Breast epithelium (tissue), 4 donors: ENCODE data around the gene BCAS3. TPM values are rescaled to one million over a fixed set of nuclear protein-coding genes. Genes with fewer than 3 reads are reported as not detected.

Experiments used
- DNase-seq, 2 donors: peaks; one replicate each; pipeline ENCODE4 v3.0.0-alpha.2; 2019; ENCODE audit warnings: low spot score in 2 of 2
- H3K27ac ChIP-seq, 2 donors: fragments of 200-600 bp; sonication (generic) in 1 of 2; one replicate each; pipeline ENCODE4 v1.5.1; 2016 to 2019; ENCODE audit warnings: mild to moderate bottlenecking in 1 of 2
- H3K27me3 ChIP-seq, 2 donors: fragments of 200-600 bp; sonication (generic) in 1 of 2; one replicate each; pipeline versions ENCODE4 v1.5.1 to v1.6.0; 2017 to 2019; ENCODE audit warnings: control low read depth in 1 of 2, mild to moderate bottlenecking in 1 of 2
- H3K36me3 ChIP-seq: fragments of 200-600 bp; one replicate; pipeline ENCODE4 v1.5.1; 2019
- H3K4me1 ChIP-seq, 2 donors: fragments of 200-600 bp; sonication (generic); one replicate each; pipeline ENCODE4 v1.5.1; 2016 to 2019; ENCODE audit warnings: control low read depth in 1 of 2
- H3K4me3 ChIP-seq, 3 donors: fragments of 200-600 bp; sonication (generic); 1 replicate in 2 of 3; 2 replicates in 1 of 3; pipeline ENCODE4 v1.5.1; 2016 to 2019; ENCODE audit warnings: mild to moderate bottlenecking in 3 of 3, moderate library complexity in 2 of 3
- H3K9me3 ChIP-seq, 2 donors: fragments of 200-600 bp; sonication (generic) in 1 of 2; one replicate each; pipeline ENCODE4 v1.5.1; 2016 to 2019; ENCODE audit warnings: control low read depth in 1 of 2
- CTCF ChIP-seq, 3 donors: fragments of 450-650 bp; IDR thresholded peaks; one replicate each; pipeline ENCODE4 v1.5.1; 2016 to 2017; ENCODE audit warnings: antibody characterized with exemption in 3 of 3, mild to moderate bottlenecking in 3 of 3, moderate library complexity in 3 of 3
- POLR2A ChIP-seq: fragments of 450-650 bp; IDR thresholded peaks from one replicate; pipeline ENCODE4 v1.6.1; 2016; ENCODE audit warnings: antibody characterized with exemption, mild to moderate bottlenecking, moderate library complexity
- POLR2AphosphoS5 ChIP-seq, 3 donors: sonication (generic); formaldehyde crosslinking; IDR thresholded peaks; one replicate each; pipeline ENCODE4 v1.6.1; 2017; ENCODE audit warnings: antibody characterized with exemption in 3 of 3
- intact Hi-C: fragments of 100-400 bp; cut with DNase I; formaldehyde crosslinking; loops from one replicate; pipeline ENCODE4 v1.15.1; 2023; ENCODE audit warnings: low total_unique reads
- total RNA-seq, 3 donors: library from RNA; depleted of rRNA; stranded (reverse); fragments of >200 nt; gene quantifications; one replicate each; pipeline ENCODE4 v1.1.0, GENCODE V29; 2016

BCAS3 gene
- total RNA-seq, 3 donors from 2014 or later, result 30.8 to 47.9 (median 31.2) TPM

DNA sequence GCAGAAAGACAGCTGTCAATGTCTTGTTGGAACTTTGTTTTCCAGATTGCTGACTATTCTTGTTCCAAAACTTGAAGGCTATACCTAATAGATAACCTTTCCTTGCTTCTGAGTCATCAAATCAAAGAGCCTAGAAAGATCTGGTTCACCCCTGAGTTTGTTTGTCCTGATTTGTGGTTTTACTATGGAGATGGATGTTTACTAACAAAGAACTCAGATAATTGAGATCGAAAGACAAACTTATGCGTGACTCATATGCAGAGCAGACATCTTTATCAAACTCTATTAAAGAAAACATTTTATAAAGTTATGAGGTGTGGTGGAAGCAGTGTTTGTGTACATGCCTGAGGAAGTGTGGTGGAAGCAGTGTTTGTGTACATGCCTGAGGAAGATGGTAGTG lies 410.9 kb downstream of the BCAS3 start:
- Histone ChIP-seq H3K36me3 (no peaks in the 10 kb centered on the region), H3K4me1 (no peaks in the 10 kb centered on the region), H3K27ac (no peak overlapping the region), H3K27me3 (no peaks in the 10 kb centered on the region), H3K9me3 (peaks cover 6 to 13% of the 10 kb centered on the region in 2 donors), H3K4me3 (no peak overlapping the region)
- intact Hi-C loops, result no loop called here
- TF ChIP-seq POLR2A, result no peak
- TF ChIP-seq CTCF (IDR thresholded peaks at IDR 0.05), result no peak
- no peak for TF ChIP-seq POLR2AphosphoS5 (IDR thresholded peaks at IDR 0.05)
- DNase-seq, result no peak

DNA sequence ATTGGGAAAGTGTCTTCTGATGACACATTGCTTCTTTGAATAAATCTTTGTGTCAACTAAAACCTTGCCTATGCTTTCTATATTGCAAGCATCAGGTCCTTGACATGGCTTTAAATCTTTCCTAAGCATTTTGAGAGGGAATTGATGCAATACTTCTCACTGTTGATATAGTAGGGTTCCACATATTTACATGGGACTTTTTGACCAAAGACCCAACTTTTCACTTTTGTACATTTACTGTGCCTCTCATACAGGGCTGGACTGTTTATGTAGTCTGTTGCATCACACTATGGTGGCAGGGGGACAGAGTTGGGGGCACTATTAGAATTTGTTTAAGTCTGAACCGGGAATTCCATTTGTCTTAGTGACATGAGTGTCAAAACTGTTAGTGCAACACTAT lies 413.4 kb downstream of the BCAS3 start:
- no peak for DNase-seq
- H3K4me1 ChIP-seq, result no peaks in the 10 kb centered on the region
- TF ChIP-seq CTCF (IDR thresholded peaks at IDR 0.05) (no peak), POLR2A (no peak), POLR2AphosphoS5 (IDR thresholded peaks at IDR 0.05) (no peak)
- peaks cover 6 to 13% of the 10 kb centered on the region in 2 donors for H3K9me3 ChIP-seq
- H3K27me3 ChIP-seq, result no peaks in the 10 kb centered on the region
- H3K4me3 ChIP-seq, result no peak overlapping the region
- intact Hi-C loops, result no loop called here
- no peak overlapping the region for H3K27ac ChIP-seq
- no peaks in the 10 kb centered on the region for H3K36me3 ChIP-seq

- H3K27me3 ChIP-seq, result no peaks in the 10 kb centered on the region
- intact Hi-C loops, result no loop called here
- DNase-seq, result no peak
- no peaks in the 10 kb centered on the region for H3K36me3 ChIP-seq
- H3K4me3 ChIP-seq, result no peak overlapping the region
- no peaks in the 10 kb centered on the region for H3K4me1 ChIP-seq
- no peak for TF ChIP-seq POLR2AphosphoS5 (IDR thresholded peaks at IDR 0.05)
- TF ChIP-seq CTCF (IDR thresholded peaks at IDR 0.05), result no peak
- no peak for TF ChIP-seq POLR2A
- H3K9me3 ChIP-seq, result no peaks in the 10 kb centered on the region
- H3K27ac ChIP-seq, result no peak overlapping the region
Observed at GRCh38 chr17:61097781-61098180, 420.1 kb downstream of the BCAS3 start.

DNA sequence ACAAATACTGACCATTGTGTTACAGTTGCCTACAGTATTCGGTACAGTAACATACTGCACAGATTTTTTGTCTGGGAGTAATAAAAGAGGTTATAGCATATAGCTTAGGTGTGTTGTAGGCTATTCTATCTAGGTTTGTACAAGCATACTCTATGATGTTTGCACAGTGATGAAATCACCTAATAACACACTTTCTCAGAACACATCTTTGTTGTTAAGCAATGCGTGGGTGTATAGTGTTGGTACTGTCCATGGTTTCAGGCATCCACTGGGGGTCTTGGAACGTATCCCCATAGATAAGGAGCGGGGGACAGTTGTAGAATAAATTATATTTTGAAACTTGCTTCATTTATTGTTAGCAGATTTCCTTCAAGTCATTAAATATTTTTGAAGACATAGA lies 428.7 kb downstream of the BCAS3 start:
- no peak for TF ChIP-seq POLR2AphosphoS5 (IDR thresholded peaks at IDR 0.05)
- no peak for TF ChIP-seq CTCF (IDR thresholded peaks at IDR 0.05)
- TF ChIP-seq POLR2A, result no peak
- H3K4me3 ChIP-seq, result no peak overlapping the region
- DNase-seq, result no peak
- H3K4me1 ChIP-seq, result no peaks in the 10 kb centered on the region
- H3K36me3 ChIP-seq, result no peaks in the 10 kb centered on the region
- H3K27ac ChIP-seq, result no peak overlapping the region
- no peaks in the 10 kb centered on the region for H3K9me3 ChIP-seq
- H3K27me3 ChIP-seq, result no peaks in the 10 kb centered on the region
- intact Hi-C loops, result no loop called here

GRCh38 chr17:61116577-61116976 lies 438.9 kb downstream of the BCAS3 start:
- Histone ChIP-seq H3K27me3 (no peaks in the 10 kb centered on the region), H3K4me3 (no peak overlapping the region), H3K27ac (no peak overlapping the region), H3K9me3 (peaks cover 0 to 10% of the 10 kb centered on the region in 2 donors), H3K4me1 (no peaks in the 10 kb centered on the region), H3K36me3 (no peaks in the 10 kb centered on the region)
- intact Hi-C loops, result no loop called here
- TF ChIP-seq POLR2AphosphoS5 (IDR thresholded peaks at IDR 0.05) (no peak), CTCF (IDR thresholded peaks at IDR 0.05) (no peak), POLR2A (no peak)
- no peak for DNase-seq
